Loucy (cell line): ENCODE data around the gene CIAPIN1.

Experiments
- EZH2phosphoT487 ChIP-seq: fragments of 200-600 bp; IDR thresholded peaks from 2 replicates; pipeline ENCODE4 v1.6.1; 2018; ENCODE audit warnings: antibody characterized with exemption, mild to moderate bottlenecking, moderate library complexity, borderline replicate concordance
- TF ChIP-seq, protein P1 (sequence below): fragments of 200-600 bp; sonication (generic); conservative IDR thresholded peaks from 2 replicates; pipeline ENCODE4 v1.5.1; 2014; ENCODE audit warnings: mild to moderate bottlenecking, antibody characterized with exemption, low read length

DNA sequence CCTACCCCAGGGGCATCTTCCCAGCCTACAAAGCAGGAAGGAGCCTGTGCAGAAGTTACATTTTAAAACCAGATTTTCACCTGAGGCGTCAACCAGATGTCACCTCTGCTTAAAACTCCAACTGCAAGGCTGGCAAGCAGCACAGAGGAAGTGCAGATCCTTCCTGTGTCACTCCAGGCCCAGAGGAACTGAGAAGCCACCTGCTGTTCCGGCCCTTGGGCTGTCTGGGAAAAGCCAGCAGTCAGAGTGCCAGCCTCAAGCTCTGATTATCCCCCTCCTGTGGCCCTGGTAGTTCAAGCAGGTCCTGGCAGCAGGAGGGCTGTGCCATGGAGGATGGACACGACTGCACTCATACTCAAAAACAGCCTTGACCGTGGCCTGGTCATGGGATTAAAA, 25.5 kb upstream of the CIAPIN1 start:
- TF ChIP-seq, protein P1, sequence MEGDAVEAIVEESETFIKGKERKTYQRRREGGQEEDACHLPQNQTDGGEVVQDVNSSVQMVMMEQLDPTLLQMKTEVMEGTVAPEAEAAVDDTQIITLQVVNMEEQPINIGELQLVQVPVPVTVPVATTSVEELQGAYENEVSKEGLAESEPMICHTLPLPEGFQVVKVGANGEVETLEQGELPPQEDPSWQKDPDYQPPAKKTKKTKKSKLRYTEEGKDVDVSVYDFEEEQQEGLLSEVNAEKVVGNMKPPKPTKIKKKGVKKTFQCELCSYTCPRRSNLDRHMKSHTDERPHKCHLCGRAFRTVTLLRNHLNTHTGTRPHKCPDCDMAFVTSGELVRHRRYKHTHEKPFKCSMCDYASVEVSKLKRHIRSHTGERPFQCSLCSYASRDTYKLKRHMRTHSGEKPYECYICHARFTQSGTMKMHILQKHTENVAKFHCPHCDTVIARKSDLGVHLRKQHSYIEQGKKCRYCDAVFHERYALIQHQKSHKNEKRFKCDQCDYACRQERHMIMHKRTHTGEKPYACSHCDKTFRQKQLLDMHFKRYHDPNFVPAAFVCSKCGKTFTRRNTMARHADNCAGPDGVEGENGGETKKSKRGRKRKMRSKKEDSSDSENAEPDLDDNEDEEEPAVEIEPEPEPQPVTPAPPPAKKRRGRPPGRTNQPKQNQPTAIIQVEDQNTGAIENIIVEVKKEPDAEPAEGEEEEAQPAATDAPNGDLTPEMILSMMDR, result no peak
- TF ChIP-seq EZH2phosphoT487, result no peak
